Endothelial cell of umbilical vein (primary cell): ENCODE results near the gene XPO6.

Experiments
- CTCF ChIP-seq, 2 donors: IDR thresholded peaks; 1 replicate in 1 of 2; 2 replicates in 1 of 2; pipeline ENCODE4 v1.5.1; 2011; ENCODE audit warnings: low read length in 2 of 2, mild to moderate bottlenecking in 2 of 2, moderate library complexity in 2 of 2, control low read depth in 1 of 2, inconsistent platforms in 1 of 2, low read depth in 1 of 2; ENCODE audit not compliant: insufficient read depth in 1 of 2; ENCODE audit errors: extremely low read depth in 1 of 2
- EZH2 ChIP-seq: IDR thresholded peaks from 2 replicates; pipeline ENCODE4 v1.6.1; 2012; ENCODE audit warnings: borderline replicate concordance, low read depth, mild to moderate bottlenecking, moderate library complexity, low read length, inconsistent platforms; ENCODE audit not compliant: severe bottlenecking
- MAX ChIP-seq: IDR thresholded peaks from 2 replicates; pipeline ENCODE4 v1.6.1; 2011; ENCODE audit not compliant: insufficient read depth, insufficient read length

- no peak for TF ChIP-seq EZH2
- TF ChIP-seq CTCF (IDR thresholded peaks at IDR 0.05; ENCODE audit: extremely low read depth in 1 of 2, insufficient read depth in 1 of 2, low read depth in 1 of 2, low read length in 2 of 2): no peak
- no peak for TF ChIP-seq MAX
Measured at GRCh38 chr16:28212532-28212873, 738 bp upstream of the XPO6 start.
